OCI-M2 (cell line): Measurements from ENCODE around the gene OTUD7B.
"Not testable (repeated sequence)": the region's sequence is repeated elsewhere in the genome, so short reads cannot be mapped to it uniquely, and the experiment has no call there.

Experiments
- DNase-seq: peaks from one replicate; lab custom pipeline; 2025; ENCODE audit not compliant: unreplicated experiment; lab: John Stamatoyannopoulos, UW

The OTUD7B gene

GRCh38 chr1:150010393-150011115 is at the start of gene OTUD7B:
Gene OTUD7B (minus strand): TSS chr1:150010726. CDS start chr1:149977510, 33,216 bp downstream.
- peak; percentile 46 for DNase-seq

GRCh38 chr1:150060260-150060659 is 49.7 kb upstream of the OTUD7B start:
- DNase-seq = no peak

DNA sequence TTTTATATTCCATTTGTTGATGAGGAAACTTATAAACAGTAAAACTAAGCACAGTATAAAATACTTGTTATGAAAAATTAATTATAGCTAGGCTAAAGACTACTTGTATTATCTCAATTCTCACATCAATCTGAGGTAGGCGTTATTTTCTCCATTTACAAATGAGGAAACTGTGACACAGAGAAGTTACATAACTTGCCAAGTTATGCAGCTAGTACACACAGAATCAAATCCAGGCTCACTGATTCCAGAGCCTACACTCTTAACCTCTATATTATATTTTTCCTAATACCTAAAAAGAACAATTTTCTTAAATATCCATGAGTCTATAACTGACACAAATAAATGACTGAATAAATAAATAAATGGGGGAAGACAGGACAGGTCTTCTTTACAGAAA is 45.9 kb upstream of the OTUD7B start:
- DNase-seq = no peak

DNA sequence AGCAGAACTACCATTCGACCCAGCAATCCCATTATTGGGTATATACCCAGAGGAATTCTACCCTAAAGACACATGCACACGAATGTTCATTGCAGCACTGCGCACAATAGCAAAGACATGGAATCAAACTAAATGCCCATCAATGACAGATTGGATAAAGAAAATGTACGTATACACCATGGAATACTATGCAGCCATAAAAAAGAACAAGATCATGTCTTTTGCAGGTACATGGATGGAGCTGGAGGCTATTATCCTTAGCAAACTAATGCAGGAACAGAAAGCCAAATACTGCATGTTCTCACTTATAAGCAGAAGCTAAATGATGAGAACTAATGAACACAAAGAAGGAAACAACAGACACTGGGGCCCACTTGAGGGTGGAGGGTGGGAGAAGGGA is 45.0 kb upstream of the OTUD7B start:
- not testable (repeated sequence) for DNase-seq

GRCh38 chr1:150053926-150054325 is 43.4 kb upstream of the OTUD7B start:
- DNase-seq = no peak

- not testable (repeated sequence) for DNase-seq
Observed at GRCh38 chr1:150051905-150052412, 41.4 kb upstream of the OTUD7B start.

- DNase-seq = no peak
Observed at GRCh38 chr1:150051089-150051373, 40.5 kb upstream of the OTUD7B start.

GRCh38 chr1:150049926-150050325 is 39.4 kb upstream of the OTUD7B start:
- DNase-seq = no peak

GRCh38 chr1:150034336-150034735 is 23.8 kb upstream of the OTUD7B start:
- DNase-seq = no peak

GRCh38 chr1:150028322-150028721 is 17.8 kb upstream of the OTUD7B start:
- DNase-seq = no peak

- DNase-seq = no peak
Observed at GRCh38 chr1:150024156-150024555, 13.6 kb upstream of the OTUD7B start.

DNA sequence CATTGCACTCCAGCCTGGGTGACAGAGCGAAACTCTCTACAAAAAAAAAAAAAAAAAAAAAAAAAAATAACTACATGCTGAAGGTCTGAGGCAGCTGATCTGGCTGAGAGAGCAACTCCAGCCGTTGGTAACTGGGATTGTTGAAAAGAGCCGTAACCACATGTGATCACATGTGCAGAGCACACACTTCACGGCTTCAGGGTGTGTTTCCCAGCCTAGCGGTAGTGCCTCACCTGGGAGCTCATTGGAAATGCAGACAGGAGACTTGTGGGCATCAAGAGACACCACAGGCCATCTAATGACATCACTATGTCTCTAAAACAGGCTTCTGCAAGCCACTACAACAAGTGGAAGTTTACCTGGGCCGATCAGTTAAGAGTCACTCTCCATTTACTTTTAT is 11.8 kb upstream of the OTUD7B start:
- DNase-seq = no peak

- no peak for DNase-seq
Observed at GRCh38 chr1:150021191-150021694, 10.7 kb upstream of the OTUD7B start.

- DNase-seq = no peak
Observed at GRCh38 chr1:150020711-150021110, 10.2 kb upstream of the OTUD7B start.

- no peak for DNase-seq
Observed at GRCh38 chr1:150018165-150018564, 7.6 kb upstream of the OTUD7B start.

DNA sequence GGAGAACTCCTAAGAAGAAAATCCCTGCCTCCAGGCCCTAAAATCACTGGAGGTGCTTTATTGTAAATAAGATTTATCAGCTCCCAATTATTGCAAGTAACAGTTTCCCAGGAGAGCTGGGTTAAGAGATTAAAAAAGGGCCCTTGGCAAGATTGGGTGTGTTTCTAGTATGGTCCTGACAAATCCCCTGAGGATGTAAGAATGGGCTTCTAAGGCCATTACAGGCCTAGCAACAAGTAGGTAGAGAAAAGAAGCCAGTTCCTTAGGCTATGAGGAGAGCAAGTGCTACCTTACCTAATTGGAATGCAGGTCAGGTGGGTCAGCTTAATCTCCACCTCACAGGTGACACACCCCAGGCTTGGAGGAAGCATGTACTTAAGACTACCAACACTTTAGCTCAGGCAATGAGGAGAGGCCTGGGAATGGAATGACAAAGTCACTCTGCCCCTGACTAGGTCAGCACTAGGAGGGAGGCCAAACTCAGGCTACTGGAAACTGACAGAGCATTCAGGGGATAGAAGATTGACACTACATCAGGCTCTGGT is 6.8 kb upstream of the OTUD7B start:
- DNase-seq = no peak

GRCh38 chr1:150015651-150016131 is 5.2 kb upstream of the OTUD7B start:
- DNase-seq = no peak

GRCh38 chr1:150012611-150013010 is 2.1 kb upstream of the OTUD7B start:
- DNase-seq = no peak

DNA sequence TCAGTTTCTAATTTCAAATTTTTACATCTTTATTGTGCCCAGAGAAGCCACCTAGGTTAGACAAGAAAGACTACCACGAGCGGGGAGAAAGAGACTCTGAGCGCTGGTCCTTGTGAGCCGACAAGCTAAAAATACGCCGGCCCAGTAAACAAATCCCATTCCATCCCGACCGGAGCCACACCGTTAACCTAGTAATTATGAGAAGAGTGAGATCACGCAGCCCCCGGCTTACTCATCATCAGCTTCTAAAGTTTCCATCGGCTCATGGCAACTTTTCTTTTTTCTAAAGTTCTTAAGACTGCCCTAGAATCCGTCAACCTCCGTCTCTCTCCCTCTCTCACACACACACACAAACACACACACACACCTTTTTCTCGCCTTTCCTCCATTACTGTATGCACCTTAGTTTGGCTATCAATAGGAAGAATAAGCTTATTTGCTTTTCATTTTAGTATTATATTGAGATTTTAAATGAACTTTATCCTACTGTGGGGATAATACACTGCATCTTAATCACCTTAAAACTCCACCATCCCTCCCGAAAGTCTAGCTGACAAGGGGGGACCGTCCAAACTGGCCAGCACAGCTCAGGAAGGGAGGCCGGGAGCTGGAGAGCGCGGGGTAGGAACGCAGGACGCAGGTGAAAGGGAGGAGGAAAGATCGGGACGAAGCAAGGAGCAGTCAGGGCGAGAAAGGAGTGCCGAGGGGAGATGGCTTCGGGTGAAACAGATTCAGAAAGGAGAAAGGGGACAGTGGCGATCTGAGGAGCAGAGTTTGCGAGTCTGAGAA is 728 bp downstream of the OTUD7B start:
- DNase-seq = no peak

DNA sequence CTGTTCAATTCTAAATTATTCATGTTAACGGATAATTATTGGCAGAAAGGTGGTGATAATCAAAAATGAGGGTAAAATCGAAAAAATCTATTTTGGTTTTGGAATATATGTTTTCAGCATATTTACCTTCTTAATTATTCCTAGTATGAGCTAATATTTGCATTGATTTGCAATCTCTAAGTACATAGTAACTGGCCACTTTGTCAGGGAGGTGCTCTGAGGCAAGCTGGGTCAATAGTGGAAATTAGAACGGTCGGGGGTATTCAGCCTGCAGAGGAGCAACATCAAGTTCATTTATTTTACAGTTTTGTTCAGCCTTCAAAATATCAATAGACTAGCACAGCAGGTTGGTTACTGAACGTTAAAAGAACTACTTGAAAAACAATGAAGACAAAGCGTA is 1.8 kb downstream of the OTUD7B start:
- no peak for DNase-seq

GRCh38 chr1:150006881-150007421 is 3.6 kb downstream of the OTUD7B start:
- DNase-seq = no peak
